Brain microvascular endothelial cell (primary cell): ENCODE measurements around the gene ZDHHC18.

ENCODE experiments used
- DNase-seq: peaks from one replicate; pipeline ENCODE4 v3.0.0-alpha.2; 2020
- H3K27ac ChIP-seq: fragments of 250-450 bp; sonication (Bioruptor Pico); 2 replicates; pipeline ENCODE4 v1.5.1; 2020; ENCODE audit warnings: mild to moderate bottlenecking, moderate library complexity
- H3K27me3 ChIP-seq: fragments of 250-450 bp; sonication (Bioruptor Pico); replicated peaks from 2 replicates; pipeline ENCODE4 v1.5.1; 2020; ENCODE audit warnings: mild to moderate bottlenecking
- H3K36me3 ChIP-seq: fragments of 250-450 bp; sonication (Bioruptor Pico); replicated peaks from 2 replicates; pipeline ENCODE4 v1.5.1; 2020; ENCODE audit warnings: mild to moderate bottlenecking
- H3K4me3 ChIP-seq: 2 replicates; pipeline ENCODE4 v1.5.1; 2011; ENCODE audit warnings: low read depth, mild to moderate bottlenecking, control low read depth, low read length, moderate library complexity
- in situ Hi-C: cut with HindIII; loops from 2 replicates; pipeline ENCODE4 v1.10.0; 2017; ENCODE audit warnings: low sequenced_read_pairs, low pct_ligation_motif_present
- TF ChIP-seq, protein P1 (sequence below): IDR thresholded peaks from 2 replicates; pipeline ENCODE4 v1.5.1; 2011; ENCODE audit warnings: low read depth, mild to moderate bottlenecking, moderate library complexity, low read length, control low read depth, inconsistent platforms; ENCODE audit errors: missing control alignments

The ZDHHC18 gene

DNA sequence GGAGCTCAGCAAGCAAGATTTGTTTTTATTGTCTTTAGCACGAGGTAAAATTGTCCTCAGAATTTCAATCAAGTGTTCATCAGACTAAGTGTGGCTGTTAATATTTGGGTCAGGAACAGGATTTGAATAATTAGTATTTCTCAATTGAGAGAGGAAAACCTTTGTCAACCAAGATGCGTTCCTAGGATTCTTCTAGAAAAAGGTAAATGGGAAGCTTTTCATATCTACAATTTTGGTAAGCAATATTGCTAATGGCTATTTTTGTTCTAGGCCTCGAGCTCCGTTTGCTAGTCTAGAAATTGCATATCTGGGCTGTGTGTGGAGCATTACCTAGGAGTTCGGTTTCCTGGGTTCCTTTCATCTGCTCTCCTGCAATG, 42.9 kb upstream of the ZDHHC18 start:
- in situ Hi-C loops, result no loop called here
- H3K36me3 ChIP-seq, result peaks cover 31% of the 10 kb centered on the region
- TF ChIP-seq, protein P1, sequence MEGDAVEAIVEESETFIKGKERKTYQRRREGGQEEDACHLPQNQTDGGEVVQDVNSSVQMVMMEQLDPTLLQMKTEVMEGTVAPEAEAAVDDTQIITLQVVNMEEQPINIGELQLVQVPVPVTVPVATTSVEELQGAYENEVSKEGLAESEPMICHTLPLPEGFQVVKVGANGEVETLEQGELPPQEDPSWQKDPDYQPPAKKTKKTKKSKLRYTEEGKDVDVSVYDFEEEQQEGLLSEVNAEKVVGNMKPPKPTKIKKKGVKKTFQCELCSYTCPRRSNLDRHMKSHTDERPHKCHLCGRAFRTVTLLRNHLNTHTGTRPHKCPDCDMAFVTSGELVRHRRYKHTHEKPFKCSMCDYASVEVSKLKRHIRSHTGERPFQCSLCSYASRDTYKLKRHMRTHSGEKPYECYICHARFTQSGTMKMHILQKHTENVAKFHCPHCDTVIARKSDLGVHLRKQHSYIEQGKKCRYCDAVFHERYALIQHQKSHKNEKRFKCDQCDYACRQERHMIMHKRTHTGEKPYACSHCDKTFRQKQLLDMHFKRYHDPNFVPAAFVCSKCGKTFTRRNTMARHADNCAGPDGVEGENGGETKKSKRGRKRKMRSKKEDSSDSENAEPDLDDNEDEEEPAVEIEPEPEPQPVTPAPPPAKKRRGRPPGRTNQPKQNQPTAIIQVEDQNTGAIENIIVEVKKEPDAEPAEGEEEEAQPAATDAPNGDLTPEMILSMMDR, result no peak
- no peak for DNase-seq
- no peak overlapping the region for H3K4me3 ChIP-seq
- no peaks in the 10 kb centered on the region for H3K27me3 ChIP-seq
- no peak overlapping the region for H3K27ac ChIP-seq

DNA sequence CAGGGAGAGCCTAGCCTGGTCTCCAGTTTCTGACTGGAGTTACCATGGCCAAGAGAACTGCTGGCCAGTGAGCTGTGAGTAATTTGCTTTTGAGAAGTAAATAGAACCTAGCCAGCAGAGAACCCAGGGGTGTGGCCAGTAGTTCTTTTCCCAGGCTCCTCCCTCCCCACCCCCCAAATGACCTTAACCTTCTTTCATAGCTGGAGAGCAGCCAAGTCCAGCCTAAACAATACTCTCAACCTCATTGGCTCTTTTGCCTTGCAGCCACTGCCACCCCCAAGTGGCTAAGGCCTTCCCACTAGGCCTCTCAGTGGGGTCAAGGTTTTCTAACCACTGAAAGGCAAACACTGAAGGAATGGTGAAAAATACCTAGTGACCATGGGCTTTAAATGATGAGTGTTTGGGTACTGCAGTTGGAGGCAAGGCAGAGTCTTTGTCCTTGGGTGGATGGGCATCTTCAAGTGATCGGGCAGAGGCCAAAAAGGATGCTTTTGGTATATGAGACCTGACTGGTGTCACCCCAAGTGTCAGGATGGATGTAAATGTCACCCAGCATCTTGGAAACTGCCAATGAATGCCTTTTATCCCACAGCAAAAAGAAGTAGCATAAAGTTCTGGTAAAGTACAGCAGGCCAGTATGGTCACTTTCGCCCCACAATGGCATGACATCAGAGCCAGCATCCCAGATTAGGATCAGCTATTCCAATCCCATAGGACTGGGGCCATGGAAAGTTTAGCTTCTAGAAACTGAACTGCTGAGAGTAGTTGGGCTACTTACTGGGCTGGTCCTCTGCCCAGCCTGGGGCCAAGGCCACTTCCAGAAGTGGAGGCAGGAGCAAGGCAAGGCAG, 42.2 kb upstream of the ZDHHC18 start:
- H3K4me3 ChIP-seq, result no peak overlapping the region
- TF ChIP-seq, protein P1, result no peak
- DNase-seq, result peak; percentile 76
- H3K27me3 ChIP-seq, result no peaks in the 10 kb centered on the region
- in situ Hi-C loops, result no loop called here
- H3K27ac ChIP-seq, result peak overlapping the region; percentile 16
- H3K36me3 ChIP-seq, result peaks cover 26% of the 10 kb centered on the region

DNA sequence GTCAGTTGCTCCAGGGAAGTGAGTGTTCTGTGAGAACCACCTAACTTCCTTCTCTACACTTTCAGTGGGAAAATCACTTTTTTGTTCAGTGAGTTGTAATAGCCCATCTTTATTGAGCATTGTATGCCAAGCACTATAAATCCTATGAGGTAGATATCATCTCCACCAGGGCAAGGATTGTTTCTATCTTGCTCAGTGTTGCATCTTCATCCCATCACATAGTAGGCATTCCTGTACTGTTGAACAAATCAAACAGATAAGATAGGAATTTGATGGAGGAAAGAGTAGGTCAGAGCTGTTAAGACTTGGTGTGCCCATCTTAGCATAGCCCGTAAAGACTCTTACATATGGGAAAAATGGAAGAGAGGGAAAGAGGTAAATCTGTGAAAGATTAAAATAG, 41.6 kb upstream of the ZDHHC18 start:
- DNase-seq, result no peak
- no peak overlapping the region for H3K4me3 ChIP-seq
- peak overlapping the region; percentile 16 for H3K27ac ChIP-seq
- no peaks in the 10 kb centered on the region for H3K27me3 ChIP-seq
- in situ Hi-C loops, result no loop called here
- TF ChIP-seq, protein P1, result no peak
- peaks cover 20% of the 10 kb centered on the region for H3K36me3 ChIP-seq

DNA sequence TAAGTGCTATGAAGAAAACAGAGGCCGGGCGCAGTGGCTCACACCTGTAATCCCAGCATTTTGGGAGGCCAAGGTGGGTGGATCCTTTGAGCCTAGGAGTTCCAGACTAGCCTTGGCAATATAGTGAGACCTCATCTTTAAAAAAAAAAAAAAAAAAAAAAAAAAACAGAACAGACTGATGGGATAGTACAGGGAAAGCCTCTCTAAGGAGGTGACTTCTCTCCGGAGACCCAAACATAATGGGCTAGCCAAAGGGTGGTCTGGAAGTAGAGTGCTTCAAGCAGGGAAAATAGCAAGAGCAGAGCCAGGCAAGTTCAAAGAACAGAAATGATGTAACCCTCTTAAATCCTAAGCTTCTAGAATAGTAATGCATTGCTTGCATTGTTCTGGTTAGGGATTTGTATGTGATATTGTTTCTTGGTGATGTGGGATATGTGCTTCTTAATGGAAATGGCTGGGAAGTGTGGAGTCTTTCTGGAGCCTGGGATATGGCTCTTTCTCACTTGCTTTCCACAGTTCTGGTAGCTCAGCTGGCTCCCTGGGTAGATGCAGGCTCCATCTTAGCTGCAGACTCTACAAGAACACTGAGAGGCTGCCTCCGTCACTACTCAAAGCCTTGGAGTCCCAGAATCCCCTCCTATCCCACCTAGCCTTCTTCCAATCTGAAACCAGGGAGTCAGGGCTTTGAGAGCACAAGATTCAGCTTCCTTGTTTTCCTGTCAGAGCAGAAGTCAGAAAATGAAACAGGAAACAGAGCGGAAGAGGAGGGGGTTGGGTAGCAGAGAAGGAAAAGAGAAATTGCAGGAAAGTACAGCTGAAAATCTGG, 40.7 kb upstream of the ZDHHC18 start:
- TF ChIP-seq, protein P1, result no peak
- DNase-seq, result no peak
- Histone ChIP-seq H3K27me3 (no peaks in the 10 kb centered on the region), H3K4me3 (no peak overlapping the region), H3K27ac (peak overlapping the region; percentile 96), H3K36me3 (peaks cover 10% of the 10 kb centered on the region)
- in situ Hi-C loops, result no loop called here

DNA sequence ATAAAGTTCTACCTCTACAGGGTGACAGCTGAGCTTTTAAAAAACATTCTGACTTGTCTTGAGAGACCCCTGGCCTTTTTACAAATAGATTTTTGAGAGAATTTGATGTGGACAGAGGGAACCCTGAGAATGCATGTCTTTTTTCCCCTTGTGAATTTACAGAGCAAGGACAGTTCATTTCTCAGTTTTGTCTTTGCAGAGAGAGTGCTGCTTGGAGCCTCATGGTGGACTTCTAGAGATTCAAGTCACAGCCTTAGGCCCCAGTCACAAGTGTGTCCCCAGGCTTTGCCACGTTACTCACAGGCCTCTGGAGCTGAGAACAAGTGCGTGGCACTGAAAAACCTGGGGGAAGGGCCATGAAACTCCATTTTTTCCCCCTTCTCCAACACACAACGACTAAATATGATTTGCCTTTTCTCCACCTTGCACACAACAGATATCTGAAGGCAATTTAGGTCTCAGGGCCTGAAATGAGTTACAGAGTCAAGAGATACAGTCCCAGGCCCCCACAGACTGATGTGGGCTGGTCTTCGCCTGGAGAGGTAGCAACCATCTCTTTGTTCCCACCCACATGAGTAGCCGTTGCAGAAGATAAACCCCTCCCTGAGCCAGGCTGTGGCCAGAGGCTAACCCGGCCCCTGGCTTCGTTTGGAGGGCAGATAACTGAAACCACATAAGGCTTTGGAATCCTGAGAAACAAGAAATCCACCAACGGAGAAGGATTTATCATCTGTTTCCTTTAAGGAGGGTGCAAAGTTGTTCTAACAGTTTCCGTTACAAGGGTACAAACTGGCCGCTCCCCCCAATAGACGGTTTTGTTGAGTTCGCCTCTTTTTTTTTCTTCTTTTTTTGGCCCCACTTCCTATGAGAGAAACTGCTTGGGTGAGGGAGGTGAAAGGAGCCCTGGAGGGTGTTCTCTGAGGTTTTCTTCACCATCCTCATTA, 39.8 kb upstream of the ZDHHC18 start:
- peaks cover 5% of the 10 kb centered on the region for H3K36me3 ChIP-seq
- H3K4me3 ChIP-seq, result peak overlapping the region; percentile 75
- H3K27me3 ChIP-seq, result no peaks in the 10 kb centered on the region
- TF ChIP-seq, protein P1, result no peak
- DNase-seq, result peak; percentile 82
- peak overlapping the region; percentile 96 for H3K27ac ChIP-seq
- in situ Hi-C loops, result no loop called here
